ENCODE measurements around the gene XPC. TPM values are rescaled to one million over a fixed set of nuclear protein-coding genes. Genes with fewer than 3 reads are reported as not detected.
A peak's percentile ranks its signal among the peaks of the same experiment; 100 is the strongest.

The XPC gene
- total and polyA plus RNA-seq, 2 donors from 2014 or later: 15.9 to 44.4 TPM

DNA sequence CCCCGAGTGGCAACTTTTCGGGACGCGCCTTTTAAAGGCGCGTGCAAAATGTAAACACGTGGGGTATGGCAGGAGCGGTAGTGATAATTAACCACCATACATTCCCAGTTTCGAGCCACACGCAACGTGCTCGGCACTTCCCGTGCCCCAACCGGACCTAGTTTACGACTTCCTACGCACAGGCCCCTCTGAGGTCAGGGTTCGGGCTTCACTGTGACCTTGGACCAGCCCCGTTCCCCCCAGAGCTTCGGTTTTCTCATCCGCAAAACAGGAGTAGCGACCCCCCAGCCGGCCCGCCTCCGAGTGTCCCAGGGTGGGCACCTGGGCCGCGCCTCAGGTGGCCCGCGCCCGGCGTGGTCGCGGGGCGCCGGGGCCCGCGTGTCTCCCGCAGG is 54.2 kb downstream of the XPC start:
- peaks cover 0 to under 1% (median 0%) of the 10 kb centered on the region in 3 donors for H3K36me3 ChIP-seq (ENCODE audit: control insufficient read depth in 2 of 3, insufficient read depth in 3 of 3, low read length in 3 of 3)
- H3K9me3 ChIP-seq (ENCODE audit: control insufficient read depth in 2 of 3, insufficient read depth in 1 of 3, low read length in 3 of 3): no peaks in the 10 kb centered on the region
- peak overlapping the region; percentile 46 to 63 (median 50) for H3K9ac ChIP-seq (ENCODE audit: low read length in 3 of 3)
- peak overlapping the region; percentile 72 to 88 (median 74) for H3K4me3 ChIP-seq (ENCODE audit: low read length in 3 of 3)
- H3K27ac ChIP-seq (ENCODE audit: low read depth in 2 of 2, low read length in 2 of 2): peak overlapping the region; percentile 66 to 86
- no peaks in the 10 kb centered on the region for H3K27me3 ChIP-seq (ENCODE audit: control insufficient read depth, insufficient read depth, low read length)
- FAIRE-seq: no peak
- intact Hi-C loops (cut with DNase I): no loop called here
- TF ChIP-seq, protein P1, sequence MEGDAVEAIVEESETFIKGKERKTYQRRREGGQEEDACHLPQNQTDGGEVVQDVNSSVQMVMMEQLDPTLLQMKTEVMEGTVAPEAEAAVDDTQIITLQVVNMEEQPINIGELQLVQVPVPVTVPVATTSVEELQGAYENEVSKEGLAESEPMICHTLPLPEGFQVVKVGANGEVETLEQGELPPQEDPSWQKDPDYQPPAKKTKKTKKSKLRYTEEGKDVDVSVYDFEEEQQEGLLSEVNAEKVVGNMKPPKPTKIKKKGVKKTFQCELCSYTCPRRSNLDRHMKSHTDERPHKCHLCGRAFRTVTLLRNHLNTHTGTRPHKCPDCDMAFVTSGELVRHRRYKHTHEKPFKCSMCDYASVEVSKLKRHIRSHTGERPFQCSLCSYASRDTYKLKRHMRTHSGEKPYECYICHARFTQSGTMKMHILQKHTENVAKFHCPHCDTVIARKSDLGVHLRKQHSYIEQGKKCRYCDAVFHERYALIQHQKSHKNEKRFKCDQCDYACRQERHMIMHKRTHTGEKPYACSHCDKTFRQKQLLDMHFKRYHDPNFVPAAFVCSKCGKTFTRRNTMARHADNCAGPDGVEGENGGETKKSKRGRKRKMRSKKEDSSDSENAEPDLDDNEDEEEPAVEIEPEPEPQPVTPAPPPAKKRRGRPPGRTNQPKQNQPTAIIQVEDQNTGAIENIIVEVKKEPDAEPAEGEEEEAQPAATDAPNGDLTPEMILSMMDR (IDR thresholded peaks at IDR 0.05; ENCODE audit: borderline replicate concordance, extremely low read depth, insufficient read depth): no peak
- DNase-seq: peak in 4 of 5 donors; percentile 29 to 89 (median 45)
- H3K4me1 ChIP-seq (ENCODE audit: control insufficient read depth in 2 of 3, insufficient read depth in 2 of 3, low read depth in 1 of 3, low read length in 3 of 3): peaks cover 0 to 38% (median 19%) of the 10 kb centered on the region in 3 donors

DNA sequence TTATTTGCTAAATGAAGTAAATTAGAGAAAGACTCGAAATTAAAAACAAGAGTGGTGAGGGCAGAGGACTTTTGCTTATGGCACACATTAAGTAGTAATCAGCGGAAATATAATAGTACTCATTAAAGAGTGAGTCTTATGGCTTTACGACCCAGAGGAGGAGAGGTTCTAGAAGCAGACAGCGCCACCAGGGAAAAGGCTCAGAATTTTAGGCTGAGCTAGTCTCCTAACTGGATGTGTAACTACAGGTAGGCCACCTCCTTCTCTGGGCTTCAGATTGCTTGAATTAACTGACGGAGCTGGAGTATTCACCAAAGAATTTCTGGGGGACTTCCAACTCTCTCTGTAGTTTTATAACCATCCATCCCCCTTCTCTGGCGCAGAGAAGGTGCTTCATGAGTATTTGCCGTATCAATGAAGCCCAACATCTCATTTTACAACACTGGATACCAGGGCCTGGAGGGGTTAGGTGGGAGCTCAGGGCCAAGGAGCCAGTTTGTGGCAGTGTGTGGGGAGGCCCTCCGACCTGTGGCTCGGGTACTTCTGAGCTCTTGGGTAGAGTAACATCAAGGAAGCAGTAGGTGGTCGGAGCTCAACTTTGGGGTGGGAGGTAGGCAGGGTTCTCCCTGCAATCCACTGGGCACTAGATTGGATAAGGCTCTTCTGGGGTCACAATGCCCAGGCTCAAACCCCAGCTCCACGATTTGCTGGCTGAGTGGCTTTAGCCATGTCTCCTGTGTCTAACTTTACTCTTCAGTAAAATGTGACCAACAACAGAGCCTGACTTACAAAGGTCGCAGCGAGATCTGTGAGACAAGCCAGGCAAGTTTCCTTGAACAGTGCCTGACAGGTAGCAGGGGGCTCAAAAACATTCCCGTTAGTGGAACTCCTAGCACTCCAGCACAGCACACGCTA is 54.8 kb downstream of the XPC start:
- H3K27ac ChIP-seq (ENCODE audit: low read depth in 2 of 2, low read length in 2 of 2): peak overlapping the region; percentile 66 to 86
- H3K36me3 ChIP-seq (ENCODE audit: control insufficient read depth in 2 of 3, insufficient read depth in 3 of 3, low read length in 3 of 3): no peaks in the 10 kb centered on the region
- peak overlapping the region; percentile 72 to 88 (median 74) for H3K4me3 ChIP-seq (ENCODE audit: low read length in 3 of 3)
- H3K9ac ChIP-seq (ENCODE audit: low read length in 3 of 3): peak overlapping the region; percentile 46 to 63 (median 50)
- H3K27me3 ChIP-seq (ENCODE audit: control insufficient read depth, insufficient read depth, low read length): no peaks in the 10 kb centered on the region
- intact Hi-C loops (cut with DNase I): no loop called here
- DNase-seq: peak in 1 of 5 donors; percentile 45
- no peaks in the 10 kb centered on the region for H3K9me3 ChIP-seq (ENCODE audit: control insufficient read depth in 2 of 3, insufficient read depth in 1 of 3, low read length in 3 of 3)
- H3K4me1 ChIP-seq (ENCODE audit: control insufficient read depth in 2 of 3, insufficient read depth in 2 of 3, low read depth in 1 of 3, low read length in 3 of 3): peaks cover 0 to 43% (median 23%) of the 10 kb centered on the region in 3 donors
- TF ChIP-seq, protein P1 (IDR thresholded peaks at IDR 0.05; ENCODE audit: borderline replicate concordance, extremely low read depth, insufficient read depth): no peak
- no peak for FAIRE-seq

DNA sequence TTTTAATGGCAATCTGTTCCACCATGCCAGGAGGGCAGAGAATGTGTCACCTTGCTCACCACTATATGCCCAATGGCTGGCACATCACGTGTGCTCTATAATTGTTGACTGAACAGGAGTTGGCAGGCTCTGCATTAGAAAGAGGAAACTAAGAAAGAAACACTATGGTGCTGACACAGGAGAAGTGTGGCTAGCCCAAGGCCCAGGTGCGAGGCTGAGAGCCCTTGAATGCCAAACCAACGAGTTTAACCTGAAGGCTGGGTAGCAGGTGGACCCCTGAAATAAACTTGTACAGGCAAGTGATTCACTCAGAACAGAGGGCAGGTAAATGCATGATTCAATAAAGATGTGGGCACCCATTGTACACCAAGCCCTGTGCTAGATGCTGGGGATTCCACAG is 56.1 kb downstream of the XPC start:
- H3K36me3 ChIP-seq (ENCODE audit: control insufficient read depth in 2 of 3, insufficient read depth in 3 of 3, low read length in 3 of 3): no peaks in the 10 kb centered on the region
- H3K4me1 ChIP-seq (ENCODE audit: control insufficient read depth in 2 of 3, insufficient read depth in 2 of 3, low read depth in 1 of 3, low read length in 3 of 3): peaks cover 0 to 48% (median 33%) of the 10 kb centered on the region in 3 donors
- FAIRE-seq: no peak
- H3K9ac ChIP-seq (ENCODE audit: low read length in 3 of 3): no peak overlapping the region
- TF ChIP-seq, protein P1 (IDR thresholded peaks at IDR 0.05; ENCODE audit: borderline replicate concordance, extremely low read depth, insufficient read depth): no peak
- intact Hi-C loops (cut with DNase I): no loop called here
- no peak overlapping the region for H3K4me3 ChIP-seq (ENCODE audit: low read length in 3 of 3)
- no peak for DNase-seq
- no peak overlapping the region for H3K27ac ChIP-seq (ENCODE audit: low read depth in 2 of 2, low read length in 2 of 2)
- no peaks in the 10 kb centered on the region for H3K9me3 ChIP-seq (ENCODE audit: control insufficient read depth in 2 of 3, insufficient read depth in 1 of 3, low read length in 3 of 3)
- no peaks in the 10 kb centered on the region for H3K27me3 ChIP-seq (ENCODE audit: control insufficient read depth, insufficient read depth, low read length)
